ENCODE measurements around the gene KLK3. TPM values are rescaled to one million over a fixed set of nuclear protein-coding genes. Genes with fewer than 3 reads are reported as not detected.
"Not testable (repeated sequence)": the region's sequence is repeated elsewhere in the genome, so short reads cannot be mapped to it uniquely, and the experiment has no call there.

Gene KLK3
- total RNA-seq, 2 experiments from 2014 or later, result not detected

DNA sequence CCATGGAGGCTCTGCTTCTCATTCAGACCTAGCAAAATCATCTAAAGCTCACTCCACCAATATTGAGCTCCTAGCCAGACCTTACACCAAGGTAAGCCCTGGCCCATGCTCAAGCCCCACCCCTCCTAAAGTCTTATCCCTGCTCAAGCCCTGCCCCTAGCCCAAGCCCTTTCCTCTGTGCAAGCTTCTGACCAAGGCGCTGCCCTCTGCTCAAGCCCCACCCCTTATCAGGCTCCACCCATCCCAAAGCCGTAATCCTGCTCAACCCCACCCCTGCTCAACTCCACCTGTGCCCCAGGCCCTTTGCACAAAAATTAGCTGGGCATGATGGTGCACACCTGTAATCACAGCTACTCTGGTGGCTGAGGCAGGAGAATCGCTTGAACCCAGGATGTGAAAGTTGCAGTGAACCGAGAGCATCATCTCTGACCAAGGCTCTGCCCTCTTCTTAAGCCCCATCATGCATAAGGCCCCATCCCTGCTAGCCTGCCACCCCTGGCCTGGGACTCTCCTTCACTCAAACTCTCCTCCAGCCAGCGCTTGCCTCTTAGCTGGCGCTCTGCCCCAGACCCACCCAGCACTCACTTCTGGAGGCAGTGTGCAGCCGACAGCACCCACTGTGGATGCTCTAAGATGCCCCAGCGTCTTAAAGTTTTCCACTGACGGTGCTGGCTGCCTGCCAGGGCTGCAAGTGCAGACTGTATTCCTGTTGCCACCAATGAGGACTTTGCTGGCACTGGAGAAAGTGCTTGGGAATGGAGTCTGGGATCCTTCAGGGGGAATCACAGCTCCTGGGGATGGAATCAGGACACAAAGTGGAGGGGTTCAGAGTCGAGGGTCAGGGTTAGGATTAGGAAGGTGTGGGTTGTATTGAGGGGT, 40.0 kb downstream of the KLK3 start:
- ATAC-seq (no peak), DNase-seq (no peak)
- ChIA-PET CTCF (interaction anchor here (0.9 kb wide), 1 partner anchor 27 kb away, joined by 4 read pairs; no protein-coding TSS in a partner anchor), POLR2A (no interaction called here)
- Mint-ChIP-seq H3K4me1 (ENCODE audit: low read depth) (peaks cover 1% of the 10 kb centered on the region), H3K36me3 (ENCODE audit: low read depth) (no peaks in the 10 kb centered on the region), H3K27me3 (peaks cover 29% of the 10 kb centered on the region), H3K9me3 (peaks cover 5% of the 10 kb centered on the region), H3K4me3 (no peak overlapping the region), H3K27ac (no peak overlapping the region)
- intact Hi-C loops (cut with micrococcal nuclease), result no loop called here
- TF ChIP-seq, protein P1, sequence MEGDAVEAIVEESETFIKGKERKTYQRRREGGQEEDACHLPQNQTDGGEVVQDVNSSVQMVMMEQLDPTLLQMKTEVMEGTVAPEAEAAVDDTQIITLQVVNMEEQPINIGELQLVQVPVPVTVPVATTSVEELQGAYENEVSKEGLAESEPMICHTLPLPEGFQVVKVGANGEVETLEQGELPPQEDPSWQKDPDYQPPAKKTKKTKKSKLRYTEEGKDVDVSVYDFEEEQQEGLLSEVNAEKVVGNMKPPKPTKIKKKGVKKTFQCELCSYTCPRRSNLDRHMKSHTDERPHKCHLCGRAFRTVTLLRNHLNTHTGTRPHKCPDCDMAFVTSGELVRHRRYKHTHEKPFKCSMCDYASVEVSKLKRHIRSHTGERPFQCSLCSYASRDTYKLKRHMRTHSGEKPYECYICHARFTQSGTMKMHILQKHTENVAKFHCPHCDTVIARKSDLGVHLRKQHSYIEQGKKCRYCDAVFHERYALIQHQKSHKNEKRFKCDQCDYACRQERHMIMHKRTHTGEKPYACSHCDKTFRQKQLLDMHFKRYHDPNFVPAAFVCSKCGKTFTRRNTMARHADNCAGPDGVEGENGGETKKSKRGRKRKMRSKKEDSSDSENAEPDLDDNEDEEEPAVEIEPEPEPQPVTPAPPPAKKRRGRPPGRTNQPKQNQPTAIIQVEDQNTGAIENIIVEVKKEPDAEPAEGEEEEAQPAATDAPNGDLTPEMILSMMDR (IDR thresholded peaks at IDR 0.05), result no peak

- H3K27ac Mint-ChIP-seq; ATAC-seq; DNase-seq; intact Hi-C loops (cut with micrococcal nuclease); POLR2A ChIA-PET; H3K4me1 Mint-ChIP-seq (ENCODE audit: low read depth); H3K36me3 Mint-ChIP-seq (ENCODE audit: low read depth); H3K9me3 Mint-ChIP-seq; H3K4me3 Mint-ChIP-seq: not testable (repeated sequence)
- peaks cover 24% of the 10 kb centered on the region for H3K27me3 Mint-ChIP-seq
- CTCF ChIA-PET, result interaction anchor here (0.7 kb wide), 1 partner anchor 25 kb away, joined by 3 read pairs; no protein-coding TSS in a partner anchor
Observed at GRCh38 chr19:50896089-50896590, 41.4 kb downstream of the KLK3 start.

GRCh38 chr19:50896591-50897190, 42.0 kb downstream of the KLK3 start:
- CTCF ChIA-PET, result interaction anchor here (0.7 kb wide), 1 partner anchor 25 kb away, joined by 3 read pairs; no protein-coding TSS in a partner anchor
- ATAC-seq, result peak; percentile 88
- Mint-ChIP-seq H3K27me3 (peaks cover 22% of the 10 kb centered on the region), H3K4me1 (ENCODE audit: low read depth) (no peaks in the 10 kb centered on the region), H3K4me3 (no peak overlapping the region), H3K9me3 (peaks cover 5% of the 10 kb centered on the region), H3K27ac (no peak overlapping the region), H3K36me3 (ENCODE audit: low read depth) (no peaks in the 10 kb centered on the region)
- TF ChIP-seq, protein P1 (IDR thresholded peaks at IDR 0.05), result no peak
- intact Hi-C loops (cut with micrococcal nuclease), result no loop called here
- POLR2A ChIA-PET, result no interaction called here
- peak; percentile 57 for DNase-seq

DNA sequence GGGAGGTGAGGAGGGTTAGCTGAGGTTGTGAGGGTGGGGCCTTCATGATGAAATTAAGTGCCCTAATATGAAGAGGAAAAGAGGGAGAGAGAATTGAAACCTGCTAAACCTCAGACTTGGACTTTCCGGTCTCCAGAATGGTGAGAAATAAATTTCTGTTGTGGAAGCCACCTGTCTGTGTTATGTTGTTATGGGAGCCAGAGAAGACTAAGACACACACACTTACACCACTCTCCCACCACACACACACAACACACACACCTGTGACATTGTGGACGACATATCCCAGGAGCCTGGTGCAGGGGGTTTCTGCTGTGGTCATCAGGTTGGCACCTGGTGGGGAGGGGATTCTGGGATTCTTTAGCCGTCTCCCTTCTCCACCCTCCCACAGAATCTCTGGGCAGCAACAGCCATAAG, 42.5 kb downstream of the KLK3 start:
- TF ChIP-seq, protein P1 (IDR thresholded peaks at IDR 0.05), result no peak
- POLR2A ChIA-PET, result no interaction called here
- intact Hi-C loops (cut with micrococcal nuclease), result no loop called here
- no peaks in the 10 kb centered on the region for H3K4me1 Mint-ChIP-seq (ENCODE audit: low read depth)
- H3K27me3 Mint-ChIP-seq, result peaks cover 22% of the 10 kb centered on the region
- H3K36me3 Mint-ChIP-seq (ENCODE audit: low read depth), result no peaks in the 10 kb centered on the region
- H3K27ac Mint-ChIP-seq, result no peak overlapping the region
- CTCF ChIA-PET, result interaction anchor here (2.0 kb wide), 1 partner anchor 25 kb away, joined by 7 read pairs; no protein-coding TSS in a partner anchor
- DNase-seq, result no peak
- peaks cover 5% of the 10 kb centered on the region for H3K9me3 Mint-ChIP-seq
- ATAC-seq, result no peak
- no peak overlapping the region for H3K4me3 Mint-ChIP-seq

GRCh38 chr19:50897612-50898011, 42.9 kb downstream of the KLK3 start:
- Mint-ChIP-seq H3K4me1 (ENCODE audit: low read depth) (no peaks in the 10 kb centered on the region), H3K36me3 (ENCODE audit: low read depth) (no peaks in the 10 kb centered on the region), H3K27me3 (peaks cover 22% of the 10 kb centered on the region), H3K27ac (no peak overlapping the region), H3K4me3 (no peak overlapping the region), H3K9me3 (peaks cover 5% of the 10 kb centered on the region)
- TF ChIP-seq, protein P1 (IDR thresholded peaks at IDR 0.05), result no peak
- ChIA-PET POLR2A (no interaction called here), CTCF (interaction anchor here (2.0 kb wide), 1 partner anchor 25 kb away, joined by 7 read pairs; no protein-coding TSS in a partner anchor)
- DNase-seq, result no peak
- ATAC-seq, result no peak
- intact Hi-C loops (cut with micrococcal nuclease), result no loop called here
